Spleen (tissue), 7 donors: Measurements from ENCODE around the gene ZNF790.

Source experiments
- CTCF ChIP-seq, 11 experiments: fragments of 200-600 bp in 7 of 11; fragments of 450-650 bp in 4 of 11; sonication (generic) in 4 of 11; IDR thresholded peaks in 8 of 11; conservative IDR thresholded peaks in 3 of 11; 1 replicate in 7 of 11; 2 replicates in 4 of 11; pipeline versions ENCODE4 v1.4.0 to v1.8.0; 2016 to 2021; ENCODE audit warnings: antibody characterized with exemption in 11 of 11, inconsistent platforms in 4 of 11, mild to moderate bottlenecking in 1 of 11
- POLR2AphosphoS5 ChIP-seq, 3 donors: sonication (generic); formaldehyde crosslinking; IDR thresholded peaks; one replicate each; pipeline ENCODE4 v1.5.1; 2017; ENCODE audit warnings: antibody characterized with exemption in 3 of 3
- donor health status: DM: no; HTN: no; CAD: no; lungs with moderate emphysema.
- donor health status: DM: no; HTN: no; CAD: no.
- donor health status: DM: no; HTN: no; CAD: no.

DNA sequence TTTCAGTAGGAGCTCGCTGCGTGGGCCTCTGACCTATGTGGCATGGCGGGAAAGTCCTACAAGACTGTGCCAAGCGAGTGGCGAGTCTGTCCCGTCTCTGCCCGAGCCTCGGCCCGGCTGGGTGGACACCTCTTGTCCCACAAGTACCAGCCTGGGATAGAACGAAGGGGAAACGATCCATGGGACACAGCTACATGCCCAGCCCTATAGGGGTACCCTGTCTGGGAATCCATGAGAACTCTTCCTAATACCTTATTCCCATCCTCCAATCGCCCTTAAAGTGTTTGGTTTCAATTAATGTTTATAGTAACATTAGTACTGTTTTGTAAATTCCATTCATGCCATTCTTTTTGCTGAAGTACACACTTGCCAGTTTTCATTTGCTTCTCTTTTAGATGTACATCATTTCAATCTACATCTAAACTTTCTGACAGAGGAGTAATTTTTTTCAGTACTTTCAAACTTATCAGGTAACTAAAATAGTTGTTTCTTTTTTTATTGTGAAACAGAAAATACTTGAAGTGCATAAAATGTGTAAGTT lies 667 bp upstream of the ZNF790 start:
- TF ChIP-seq CTCF (IDR thresholded peaks at IDR 0.05 in 8 of 11, conservative IDR thresholded peaks at IDR 0.05 in 3 of 11) (no peak), POLR2AphosphoS5 (IDR thresholded peaks at IDR 0.05) (no peak)
